Activated CD4-positive, alpha-beta memory T cell treated with anti-CD3 and anti-CD28 coated beads for 36 hours (primary cell): ENCODE results near the gene ALDH3A2. TPM values are rescaled to one million over a fixed set of nuclear protein-coding genes. Genes with fewer than 3 reads are reported as not detected.

Experiments
- CTCF ChIA-PET: fragments of 350-600 bp; sonication (Branson Sonifier 250); formaldehyde crosslinking; loops from one replicate; lab custom pipeline; 2021; ENCODE audit warnings: antibody characterized with exemption, inconsistent platforms; lab: Charles Lee
- POLR2A ChIA-PET: fragments of 350-600 bp; sonication (Branson Sonifier 250); formaldehyde crosslinking; loops from one replicate; lab custom pipeline; 2021; ENCODE audit warnings: antibody characterized with exemption; lab: Charles Lee
- DNase-seq: peaks from one replicate; pipeline ENCODE4 v3.0.0-alpha.2; 2020
- H3K27ac Mint-ChIP-seq: one replicate; pipeline ENCODE4 v1.8.0; 2021; ENCODE audit warnings: mixed read lengths
- H3K27me3 Mint-ChIP-seq: one replicate; pipeline ENCODE4 v1.8.0; 2021; ENCODE audit warnings: mixed read lengths
- H3K36me3 Mint-ChIP-seq: one replicate; pipeline ENCODE4 v1.8.0; 2021; ENCODE audit warnings: mixed read lengths
- H3K4me1 Mint-ChIP-seq: one replicate; pipeline ENCODE4 v1.8.0; 2021; ENCODE audit warnings: low read depth, mixed read lengths
- H3K4me3 Mint-ChIP-seq: one replicate; pipeline ENCODE4 v1.8.0; 2021; ENCODE audit warnings: mild to moderate bottlenecking, mixed read lengths
- H3K9me3 Mint-ChIP-seq: one replicate; pipeline ENCODE4 v1.8.0; 2021; ENCODE audit warnings: mixed read lengths
- intact Hi-C: fragments of 100-400 bp; cut with micrococcal nuclease; formaldehyde crosslinking; loops from one replicate; pipeline ENCODE4 v1.15.1; 2023
- total RNA-seq, 2 experiments: library from RNA; stranded (reverse); gene quantifications; one replicate each; pipeline ENCODE4 v1.2.3, GENCODE V29; 2021

Gene ALDH3A2
- total RNA-seq, result 10 to 100 TPM; 27.3 to 35.7 TPM

- peak within 1 kb of the TSS; percentile 86 for H3K27ac Mint-ChIP-seq
- peak within 1 kb of the TSS; percentile 91 for H3K4me3 Mint-ChIP-seq
- H3K9me3 Mint-ChIP-seq, result no peaks in the 10 kb centered on the region
- peaks cover 36% of the 10 kb centered on the region for H3K4me1 Mint-ChIP-seq
- H3K36me3 Mint-ChIP-seq, result peaks cover 5% of the 10 kb centered on the region
- H3K27me3 Mint-ChIP-seq, result no peaks in the 10 kb centered on the region
- CTCF ChIA-PET, result interaction anchor here (1.1 to 6.0 kb wide), 10 partner anchors 8 to 286 kb away, joined by 3 to 50 read pairs (median 14); partner anchors contain the start of gene B9D1
- peak; percentile 97 for DNase-seq
- POLR2A ChIA-PET, result interaction anchor here (1.0 to 1.7 kb wide), 6 partner anchors 13 to 286 kb away, joined by 3 to 4 read pairs (median 3); partner anchors contain the start of genes B9D1 and SLC47A1
- intact Hi-C loops, result loop anchor here (1.0 to 5.0 kb wide), 4 partner anchors 76 to 271 kb away; partner anchors contain the start of gene MAPK7
Measured at GRCh38 chr17:19648475-19649273, at the start of gene ALDH3A2. TSS of gene ALDH3A2 (plus strand) at chr17:19648751. CDS start at chr17:19648972, 221 bp downstream.

- Mint-ChIP-seq H3K4me3 (no peak overlapping the region), H3K9me3 (no peaks in the 10 kb centered on the region), H3K27me3 (no peaks in the 10 kb centered on the region), H3K27ac (no peak overlapping the region), H3K4me1 (peaks cover 4% of the 10 kb centered on the region), H3K36me3 (no peaks in the 10 kb centered on the region)
- DNase-seq, result no peak
- intact Hi-C loops, result no loop called here
- CTCF ChIA-PET, result no interaction called here
- POLR2A ChIA-PET, result no interaction called here
Measured at GRCh38 chr17:19610311-19610710, 38.2 kb upstream of the ALDH3A2 start.

- no peak overlapping the region for H3K27ac Mint-ChIP-seq
- CTCF ChIA-PET, result interaction anchor here (1.2 kb wide), 1 partner anchor 152 kb away, joined by 4 read pairs; no protein-coding TSS in a partner anchor
- H3K9me3 Mint-ChIP-seq, result no peaks in the 10 kb centered on the region
- DNase-seq, result no peak
- H3K4me3 Mint-ChIP-seq, result no peak overlapping the region
- intact Hi-C loops, result no loop called here
- H3K4me1 Mint-ChIP-seq, result peaks cover 4% of the 10 kb centered on the region
- no peaks in the 10 kb centered on the region for H3K36me3 Mint-ChIP-seq
- POLR2A ChIA-PET, result no interaction called here
- H3K27me3 Mint-ChIP-seq, result no peaks in the 10 kb centered on the region
Measured at GRCh38 chr17:19610879-19611278, 37.7 kb upstream of the ALDH3A2 start.

- intact Hi-C loops, result no loop called here
- ChIA-PET CTCF (interaction anchor here (2.4 kb wide), 1 partner anchor 150 kb away, joined by 11 read pairs; no protein-coding TSS in a partner anchor), POLR2A (no interaction called here)
- peaks cover 20% of the 10 kb centered on the region for H3K9me3 Mint-ChIP-seq
- peaks cover 8% of the 10 kb centered on the region for H3K36me3 Mint-ChIP-seq
- no peaks in the 10 kb centered on the region for H3K27me3 Mint-ChIP-seq
- no peak overlapping the region for H3K4me3 Mint-ChIP-seq
- no peak overlapping the region for H3K27ac Mint-ChIP-seq
- DNase-seq, result no peak
- H3K4me1 Mint-ChIP-seq, result peaks cover 4% of the 10 kb centered on the region
Measured at GRCh38 chr17:19613979-19614378, 34.6 kb upstream of the ALDH3A2 start.

- Mint-ChIP-seq H3K27me3 (no peaks in the 10 kb centered on the region), H3K27ac (no peak overlapping the region), H3K4me3 (no peak overlapping the region), H3K9me3 (peaks cover 29% of the 10 kb centered on the region), H3K4me1 (peaks cover 4% of the 10 kb centered on the region), H3K36me3 (peaks cover 17% of the 10 kb centered on the region)
- ChIA-PET CTCF (interaction anchor here (0.6 to 2.4 kb wide), 2 partner anchors 21 to 149 kb away, joined by 3 to 11 read pairs; no protein-coding TSS in a partner anchor), POLR2A (no interaction called here)
- DNase-seq, result no peak
- intact Hi-C loops, result no loop called here
Measured at GRCh38 chr17:19614900-19615299, 33.7 kb upstream of the ALDH3A2 start.

GRCh38 chr17:19618015-19618414 is 30.5 kb upstream of the ALDH3A2 start:
- Mint-ChIP-seq H3K36me3 (peaks cover 21% of the 10 kb centered on the region), H3K27me3 (no peaks in the 10 kb centered on the region), H3K4me1 (peaks cover 4% of the 10 kb centered on the region), H3K4me3 (no peak overlapping the region), H3K27ac (no peak overlapping the region), H3K9me3 (peaks cover 41% of the 10 kb centered on the region)
- POLR2A ChIA-PET, result no interaction called here
- CTCF ChIA-PET, result no interaction called here
- DNase-seq, result no peak
- intact Hi-C loops, result no loop called here

- no peaks in the 10 kb centered on the region for H3K4me1 Mint-ChIP-seq
- POLR2A ChIA-PET, result no interaction called here
- CTCF ChIA-PET, result no interaction called here
Measured at GRCh38 chr17:19619705-19620325, 28.7 kb upstream of the ALDH3A2 start.

GRCh38 chr17:19621697-19622096 is 26.9 kb upstream of the ALDH3A2 start:
- Mint-ChIP-seq H3K27me3 (peaks cover 2% of the 10 kb centered on the region), H3K4me1 (no peaks in the 10 kb centered on the region), H3K36me3 (peaks cover 21% of the 10 kb centered on the region), H3K4me3 (no peak overlapping the region), H3K9me3 (peaks cover 41% of the 10 kb centered on the region), H3K27ac (no peak overlapping the region)
- ChIA-PET CTCF (no interaction called here), POLR2A (no interaction called here)
- DNase-seq, result no peak
- intact Hi-C loops, result no loop called here

More at GRCh38 chr17:19619705-19620325, 28.7 kb upstream of the ALDH3A2 start:
- Mint-ChIP-seq H3K27ac (no peak overlapping the region), H3K36me3 (peaks cover 21% of the 10 kb centered on the region), H3K9me3 (peaks cover 41% of the 10 kb centered on the region), H3K4me3 (no peak overlapping the region), H3K27me3 (peaks cover 2% of the 10 kb centered on the region)
- intact Hi-C loops, result no loop called here
- DNase-seq, result no peak

- H3K36me3 Mint-ChIP-seq, result peaks cover 3% of the 10 kb centered on the region
- DNase-seq, result no peak
- POLR2A ChIA-PET, result no interaction called here
- H3K9me3 Mint-ChIP-seq, result peaks cover 5% of the 10 kb centered on the region
- CTCF ChIA-PET, result no interaction called here
- H3K4me3 Mint-ChIP-seq, result no peak overlapping the region
- H3K27ac Mint-ChIP-seq, result no peak overlapping the region
- H3K4me1 Mint-ChIP-seq, result no peaks in the 10 kb centered on the region
- intact Hi-C loops, result no loop called here
- H3K27me3 Mint-ChIP-seq, result peaks cover 4% of the 10 kb centered on the region
Measured at GRCh38 chr17:19626079-19626478, 22.5 kb upstream of the ALDH3A2 start.

- POLR2A ChIA-PET, result no interaction called here
- Mint-ChIP-seq H3K4me3 (no peak overlapping the region), H3K9me3 (no peaks in the 10 kb centered on the region), H3K4me1 (no peaks in the 10 kb centered on the region), H3K27me3 (peaks cover 2% of the 10 kb centered on the region), H3K36me3 (no peaks in the 10 kb centered on the region), H3K27ac (no peak overlapping the region)
- DNase-seq, result no peak
- intact Hi-C loops, result no loop called here
- CTCF ChIA-PET, result no interaction called here
Measured at GRCh38 chr17:19629449-19629848, 19.1 kb upstream of the ALDH3A2 start.

GRCh38 chr17:19630035-19630434 is 18.5 kb upstream of the ALDH3A2 start:
- Mint-ChIP-seq H3K4me1 (no peaks in the 10 kb centered on the region), H3K9me3 (no peaks in the 10 kb centered on the region), H3K27ac (no peak overlapping the region), H3K27me3 (peaks cover 4% of the 10 kb centered on the region), H3K36me3 (no peaks in the 10 kb centered on the region), H3K4me3 (no peak overlapping the region)
- POLR2A ChIA-PET, result no interaction called here
- no peak for DNase-seq
- intact Hi-C loops, result no loop called here
- CTCF ChIA-PET, result no interaction called here

- POLR2A ChIA-PET, result no interaction called here
- no peak overlapping the region for H3K4me3 Mint-ChIP-seq
- H3K36me3 Mint-ChIP-seq, result no peaks in the 10 kb centered on the region
- no peak overlapping the region for H3K27ac Mint-ChIP-seq
- CTCF ChIA-PET, result no interaction called here
- intact Hi-C loops, result no loop called here
- no peaks in the 10 kb centered on the region for H3K9me3 Mint-ChIP-seq
- no peaks in the 10 kb centered on the region for H3K4me1 Mint-ChIP-seq
- peaks cover 7% of the 10 kb centered on the region for H3K27me3 Mint-ChIP-seq
- DNase-seq, result no peak
Measured at GRCh38 chr17:19630661-19631060, 17.9 kb upstream of the ALDH3A2 start.
